ENCODE results near the gene EPB41. TPM values are rescaled to one million over a fixed set of nuclear protein-coding genes. Genes with fewer than 3 reads are reported as not detected.

The EPB41 gene
- total and polyA plus RNA-seq, 2 of the 8 experiments (the other 6 are each of a cell fraction or from before 2014, with no cell fraction given), result 36.7 to 109 TPM

DNA sequence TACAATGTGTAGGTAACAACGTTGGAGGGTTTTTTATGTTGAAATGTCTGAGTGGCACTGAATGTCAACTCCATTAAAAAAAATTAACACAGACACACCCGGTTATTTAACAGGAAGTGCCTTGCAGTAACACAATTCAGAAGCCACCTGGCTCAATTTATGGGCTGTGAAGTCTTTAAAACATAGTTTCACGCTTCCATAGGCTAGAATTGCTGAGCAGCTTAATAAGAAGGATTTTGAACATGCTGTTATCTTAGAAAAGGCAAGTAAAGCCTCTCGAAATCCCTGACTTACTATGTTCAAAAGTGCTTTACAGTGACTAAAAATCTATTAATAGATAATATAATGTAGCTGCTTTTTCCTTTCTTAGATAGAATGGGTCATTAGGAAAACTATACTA, 247.7 kb downstream of the EPB41 start:
- Histone ChIP-seq H3K4ac (replicated peaks; ENCODE audit: insufficient read length, low read depth, low read length) (no peak overlapping the region), H3K9me3 (ENCODE audit: insufficient read depth in 2 of 2, low read depth in 1 of 2, low read length in 1 of 2) (no peaks in the 10 kb centered on the region), H3K79me2 (ENCODE audit: control insufficient read depth in 1 of 2, insufficient read depth in 2 of 2, low read length in 2 of 2) (peaks cover 5 to 69% of the 10 kb centered on the region in 2 experiments; a peak in 3 of 4 replicates), H2AFZ (ENCODE audit: low read length) (no peak overlapping the region), H3K4me3 (ENCODE audit: extremely low read depth in 1 of 4, insufficient read depth in 2 of 4, low read depth in 3 of 4, low read length in 4 of 4) (no peak overlapping the region), H3K9ac (replicated peaks in 1 of 4; ENCODE audit: extremely low read depth in 1 of 4, low read depth in 3 of 4, low read length in 3 of 4) (no peak overlapping the region), H2BK12ac (ENCODE audit: low read depth, low read length) (no peak overlapping the region), H3K27me3 (replicated peaks in 1 of 4; ENCODE audit: control insufficient read depth in 3 of 4, extremely low read depth in 1 of 4, insufficient read depth in 3 of 4, low read length in 3 of 4) (no peaks in the 10 kb centered on the region), H3K36me3 (ENCODE audit: control insufficient read depth in 2 of 4, insufficient read depth in 4 of 4, low read length in 3 of 4) (peaks cover 6 to 61% (median 16%) of the 10 kb centered on the region in 4 experiments), H4K91ac (replicated peaks; ENCODE audit: insufficient read length, low read length) (no peak overlapping the region), H3K14ac (ENCODE audit: insufficient read length) (no peak overlapping the region), H2BK5ac (ENCODE audit: low read depth, low read length) (no peak overlapping the region), H4K20me1 (replicated peaks in 1 of 2; ENCODE audit: control insufficient read depth in 1 of 2, insufficient read depth in 2 of 2, low read length in 2 of 2) (peaks cover 0 to 5% of the 10 kb centered on the region in 2 experiments), H2BK120ac (replicated peaks; ENCODE audit: low read depth, low read length) (no peak overlapping the region), H2BK15ac (ENCODE audit: low read length) (no peak overlapping the region), H3K4me2 (ENCODE audit: insufficient read depth in 1 of 2, low read depth in 2 of 2, low read length in 2 of 2) (no peak overlapping the region; a peak in 1 of 4 replicates), H3K79me1 (ENCODE audit: low read depth, low read length) (peaks cover 4% of the 10 kb centered on the region), H3K4me1 (replicated peaks in 1 of 4; ENCODE audit: control insufficient read depth in 3 of 4, insufficient read depth in 4 of 4, low read length in 3 of 4) (peaks cover 15 to 37% (median 20%) of the 10 kb centered on the region in 4 experiments), H2AK5ac (ENCODE audit: low read depth, low read length) (no peak overlapping the region), H3K27ac (ENCODE audit: low read depth, low read length) (no peak overlapping the region), H3K18ac (ENCODE audit: extremely low read depth, low read length) (no peak overlapping the region), H3K56ac (replicated peaks; ENCODE audit: insufficient read length, low read depth, low read length) (no peak overlapping the region), H3K23ac (ENCODE audit: insufficient read length) (no peak overlapping the region), H3K23me2 (ENCODE audit: low read depth, low read length) (no peaks in the 10 kb centered on the region), H4K8ac (ENCODE audit: extremely low read depth, insufficient read depth, low read length) (no peak overlapping the region), H4K5ac (ENCODE audit: insufficient read length, low read depth, low read length) (no peak overlapping the region), H2BK20ac (ENCODE audit: low read length) (no peak overlapping the region)
- 85% methylated on average over 4 of the region's 4 CpGs; no CpG with 5 or more reads in 1 of the 2 experiments for WGBS, 2 experiments (ENCODE audit: extremely low coverage in 1 of 2, insufficient coverage in 1 of 2, insufficient read length in 1 of 2, insufficient replicate concordance in 2 of 2, low coverage in 1 of 2, low lambda C conversion rate in 2 of 2, missing lambda C conversion rate in 1 of 2)
- no peak for TF ChIP-seq TAF1 (IDR thresholded peaks at IDR 0.05; ENCODE audit: low read depth, low read length)
- no peak for TF ChIP-seq YY1 (IDR thresholded peaks at IDR 0.05; ENCODE audit: low read depth, low read length)
- TF ChIP-seq CHD1 (IDR thresholded peaks at IDR 0.05; ENCODE audit: low read depth, low read length), result no peak
- no peak for TF ChIP-seq RBBP5 (IDR thresholded peaks at IDR 0.05; ENCODE audit: borderline replicate concordance, low read depth, low read length)
- no peak for TF ChIP-seq RFX5 (IDR thresholded peaks at IDR 0.05; ENCODE audit: borderline replicate concordance, low read depth, low read length)
- TF ChIP-seq SIN3A (conservative IDR thresholded peaks at IDR 0.05 in 1 of 2, IDR thresholded peaks at IDR 0.05 in 1 of 2; ENCODE audit: low read depth in 1 of 2, low read length in 2 of 2), result no peak
- TF ChIP-seq, protein P1, sequence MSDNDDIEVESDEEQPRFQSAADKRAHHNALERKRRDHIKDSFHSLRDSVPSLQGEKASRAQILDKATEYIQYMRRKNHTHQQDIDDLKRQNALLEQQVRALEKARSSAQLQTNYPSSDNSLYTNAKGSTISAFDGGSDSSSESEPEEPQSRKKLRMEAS (IDR thresholded peaks at IDR 0.05), result no peak
- TF ChIP-seq, protein P2, sequence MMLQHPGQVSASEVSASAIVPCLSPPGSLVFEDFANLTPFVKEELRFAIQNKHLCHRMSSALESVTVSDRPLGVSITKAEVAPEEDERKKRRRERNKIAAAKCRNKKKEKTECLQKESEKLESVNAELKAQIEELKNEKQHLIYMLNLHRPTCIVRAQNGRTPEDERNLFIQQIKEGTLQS (IDR thresholded peaks at IDR 0.05; ENCODE audit: insufficient read depth, low read depth, low read length), result no peak
- TF ChIP-seq SIRT6 (IDR thresholded peaks at IDR 0.05; ENCODE audit: low read length), result no peak
- no peak for TF ChIP-seq CBX5 (IDR thresholded peaks at IDR 0.05; ENCODE audit: low read depth, low read length)
- TF ChIP-seq NRF1 (IDR thresholded peaks at IDR 0.05; ENCODE audit: low read depth, low read length), result no peak
- TF ChIP-seq ZNF274 (IDR thresholded peaks at IDR 0.05; ENCODE audit: borderline replicate concordance, extremely low read depth, low read length), result no peak
- CTCF ChIA-PET (ENCODE audit: partially characterized antibody), result interaction anchor here (1.5 to 3.3 kb wide), 3 partner anchors 8 to 411 kb away, joined by 3 to 12 read pairs (median 4); no protein-coding TSS in a partner anchor
- no peak for DNase-seq (ENCODE audit: low read depth in 1 of 2, low spot score in 2 of 2)
- FAIRE-seq, result no peak
- POLR2A ChIA-PET (ENCODE audit: partially characterized antibody), result interaction anchor here (0.9 to 1.2 kb wide), 5 partner anchors 8 to 20 kb away, joined by 3 to 4 read pairs (median 3); partner anchors contain the start of gene SRSF4
